GM12891 (cell line): ENCODE measurements around the gene UBTF.

Experiments used
- POLR2A ChIP-seq: IDR thresholded peaks from 2 replicates; pipeline ENCODE4 v1.6.1; 2011; ENCODE audit warnings: low read depth, low read length, control low read depth
- POLR2AphosphoS5 ChIP-seq: IDR thresholded peaks from 2 replicates; pipeline ENCODE4 v1.6.1; 2011; ENCODE audit warnings: low read depth, low read length, control low read depth
- POU2F2 ChIP-seq: IDR thresholded peaks from 2 replicates; pipeline ENCODE4 v1.6.1; 2011; ENCODE audit warnings: low read depth, mild to moderate bottlenecking, control low read depth, low read length, moderate library complexity
- SPI1 ChIP-seq: IDR thresholded peaks from 2 replicates; pipeline ENCODE4 v1.6.1; 2011; ENCODE audit warnings: low read depth, low read length, control low read depth
- TAF1 ChIP-seq: IDR thresholded peaks from 2 replicates; pipeline ENCODE4 v1.6.1; 2011; ENCODE audit warnings: low read depth, low read length, control low read depth

GRCh38 chr17:44230140-44230539 is 10.7 kb upstream of the UBTF start:
- TF ChIP-seq SPI1 (no peak), POLR2A (no peak), TAF1 (no peak), POU2F2 (no peak), POLR2AphosphoS5 (no peak)
